ENCODE results near the gene PIGQ. TPM values are rescaled to one million over a fixed set of nuclear protein-coding genes. Genes with fewer than 3 reads are reported as not detected.

PIGQ gene
- polyA plus RNA-seq, 2 of the 4 experiments (the other 2 are of a cell fraction): 13.2 to 31.2 TPM

DNA sequence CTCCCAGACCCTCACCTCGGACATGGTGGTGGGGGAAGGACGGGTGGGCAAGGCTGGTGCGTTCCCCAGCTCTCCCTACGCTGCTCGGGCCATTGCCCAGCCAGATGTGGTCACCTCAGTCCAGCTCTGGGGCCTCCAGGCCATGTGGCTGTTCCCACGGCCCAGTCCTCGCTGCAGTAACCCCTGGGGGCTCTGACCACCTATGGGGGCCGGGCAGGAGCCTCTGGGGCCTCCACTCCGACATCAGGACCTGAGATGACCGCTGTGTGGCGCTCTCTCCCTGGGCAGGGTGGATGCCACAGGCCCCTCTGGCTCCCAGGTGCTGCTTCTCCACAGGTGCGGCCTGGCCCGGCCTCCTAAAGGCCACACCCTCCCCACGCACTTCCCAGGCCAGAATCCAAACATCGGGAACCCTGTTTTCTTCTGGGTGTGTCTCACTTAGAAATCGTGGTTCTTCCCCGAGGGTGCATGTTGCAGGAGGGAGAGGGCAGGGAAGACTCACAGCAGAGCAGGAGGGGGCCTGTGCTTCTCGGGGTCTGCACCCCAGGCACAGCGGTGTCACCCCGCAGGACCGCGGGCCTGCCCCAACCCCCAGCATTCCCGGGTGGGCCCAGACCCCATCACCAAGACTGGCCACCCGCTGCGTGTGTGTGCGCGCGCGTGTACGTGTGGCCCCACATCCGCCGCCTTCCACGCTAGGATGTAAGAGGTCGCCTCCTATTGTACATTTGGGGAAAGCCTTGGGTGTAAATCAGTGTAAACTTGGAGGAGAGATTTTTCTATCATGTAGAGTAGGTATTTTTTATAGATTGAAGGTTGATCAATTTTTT is 48.2 kb upstream of the PIGQ start:
- Histone ChIP-seq H3K4me2 (no peak overlapping the region), H3K4me1 (peaks cover 17% of the 10 kb centered on the region), H3K27ac (no peak overlapping the region), H3K9me3 (no peaks in the 10 kb centered on the region), H3K4me3 (no peak overlapping the region)
- TF ChIP-seq POLR2A (IDR thresholded peaks at IDR 0.05; ENCODE audit: low read length) (peak; percentile 33), FOXS1 (CRISPR knock-in tag; IDR thresholded peaks at IDR 0.05) (no peak), FOSB (CRISPR knock-in tag; IDR thresholded peaks at IDR 0.05) (no peak), CHD4 (IDR thresholded peaks at IDR 0.05; ENCODE audit: borderline replicate concordance) (no peak), JUN (IDR thresholded peaks at IDR 0.05) (no peak), HOXB5 (CRISPR knock-in tag; IDR thresholded peaks at IDR 0.05) (no peak), CEBPB (IDR thresholded peaks at IDR 0.05) (no peak)
- TF ChIP-seq, protein P1, sequence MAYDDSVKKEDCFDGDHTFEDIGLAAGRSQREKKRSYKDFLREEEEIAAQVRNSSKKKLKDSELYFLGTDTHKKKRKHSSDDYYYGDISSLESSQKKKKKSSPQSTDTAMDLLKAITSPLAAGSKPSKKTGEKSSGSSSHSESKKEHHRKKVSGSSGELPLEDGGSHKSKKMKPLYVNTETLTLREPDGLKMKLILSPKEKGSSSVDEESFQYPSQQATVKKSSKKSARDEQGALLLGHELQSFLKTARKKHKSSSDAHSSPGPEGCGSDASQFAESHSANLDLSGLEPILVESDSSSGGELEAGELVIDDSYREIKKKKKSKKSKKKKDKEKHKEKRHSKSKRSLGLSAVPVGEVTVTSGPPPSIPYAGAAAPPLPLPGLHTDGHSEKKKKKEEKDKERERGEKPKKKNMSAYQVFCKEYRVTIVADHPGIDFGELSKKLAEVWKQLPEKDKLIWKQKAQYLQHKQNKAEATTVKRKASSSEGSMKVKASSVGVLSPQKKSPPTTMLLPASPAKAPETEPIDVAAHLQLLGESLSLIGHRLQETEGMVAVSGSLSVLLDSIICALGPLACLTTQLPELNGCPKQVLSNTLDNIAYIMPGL (CRISPR knock-in tag; IDR thresholded peaks at IDR 0.05; ENCODE audit: borderline replicate concordance): no peak
- WGBS (ENCODE audit: missing lambda C conversion rate): 86% methylated on average over 34 of the region's 34 CpGs
- no peak for DNase-seq (ENCODE audit: low read depth in 1 of 2, low spot score in 1 of 2)
- POLR2A ChIA-PET: no interaction called here
- CTCF ChIA-PET: interaction anchor here (1.0 kb wide), 1 partner anchor 36 kb away, joined by 3 read pairs; no protein-coding TSS in a partner anchor
- no peak for ATAC-seq
- FAIRE-seq: no peak

DNA sequence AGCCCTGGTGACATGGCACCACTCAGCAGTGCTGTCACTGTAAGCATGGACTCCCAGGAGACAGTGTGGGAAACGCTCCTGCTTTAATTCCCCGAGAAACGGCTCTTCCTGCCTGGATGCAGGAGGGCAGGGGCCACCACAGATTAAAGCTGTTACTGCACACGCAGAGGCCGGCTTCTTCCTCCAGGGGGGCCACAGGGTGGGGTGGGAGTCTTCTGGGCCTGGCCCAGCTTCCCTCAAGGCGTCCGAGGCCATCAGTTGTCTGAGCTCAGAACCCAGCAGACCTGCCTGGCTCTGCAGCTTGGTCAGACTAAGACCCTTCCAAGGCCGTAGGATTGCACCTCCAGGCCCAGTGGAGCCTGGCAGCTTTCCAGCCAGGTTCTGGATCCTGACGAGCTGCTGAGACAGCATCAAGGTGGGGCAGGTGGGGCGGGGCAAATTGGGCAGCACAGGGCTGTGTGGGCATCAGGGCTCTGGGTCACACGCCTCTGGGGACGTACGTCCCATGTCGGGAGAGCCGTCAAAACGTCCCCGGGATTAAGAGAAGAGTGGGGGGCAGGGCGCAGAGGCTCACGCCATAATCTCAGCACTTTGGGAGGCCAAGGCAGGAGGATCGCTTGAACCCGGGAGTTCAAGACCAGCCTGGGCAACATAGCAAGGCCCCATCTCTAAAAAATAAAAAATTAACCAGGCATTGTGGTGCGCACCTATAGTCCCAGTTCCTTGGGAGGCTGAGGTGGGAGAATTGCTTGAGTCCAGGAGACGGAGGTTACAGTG is 47.3 kb upstream of the PIGQ start:
- ATAC-seq: no peak
- FAIRE-seq: no peak
- Histone ChIP-seq H3K4me3 (no peak overlapping the region), H3K9me3 (no peaks in the 10 kb centered on the region), H3K4me2 (no peak overlapping the region), H3K27ac (0 out of 6 replicates have a peak overlapping the region, but pooled peaks of 1 of the 2 experiments have one; percentile 15), H3K4me1 (peaks cover 17% of the 10 kb centered on the region)
- TF ChIP-seq POLR2A (IDR thresholded peaks at IDR 0.05; ENCODE audit: low read length) (0 out of 2 replicates have a peak, but pooled peaks have one; percentile 25), TP53 (CRISPR knock-in tag; IDR thresholded peaks at IDR 0.05) (no peak)
- ChIA-PET POLR2A (no interaction called here), CTCF (no interaction called here)
- no peak for DNase-seq (ENCODE audit: low read depth in 1 of 2, low spot score in 1 of 2)
- WGBS (ENCODE audit: missing lambda C conversion rate): 80% methylated on average over 20 of the region's 23 CpGs

DNA sequence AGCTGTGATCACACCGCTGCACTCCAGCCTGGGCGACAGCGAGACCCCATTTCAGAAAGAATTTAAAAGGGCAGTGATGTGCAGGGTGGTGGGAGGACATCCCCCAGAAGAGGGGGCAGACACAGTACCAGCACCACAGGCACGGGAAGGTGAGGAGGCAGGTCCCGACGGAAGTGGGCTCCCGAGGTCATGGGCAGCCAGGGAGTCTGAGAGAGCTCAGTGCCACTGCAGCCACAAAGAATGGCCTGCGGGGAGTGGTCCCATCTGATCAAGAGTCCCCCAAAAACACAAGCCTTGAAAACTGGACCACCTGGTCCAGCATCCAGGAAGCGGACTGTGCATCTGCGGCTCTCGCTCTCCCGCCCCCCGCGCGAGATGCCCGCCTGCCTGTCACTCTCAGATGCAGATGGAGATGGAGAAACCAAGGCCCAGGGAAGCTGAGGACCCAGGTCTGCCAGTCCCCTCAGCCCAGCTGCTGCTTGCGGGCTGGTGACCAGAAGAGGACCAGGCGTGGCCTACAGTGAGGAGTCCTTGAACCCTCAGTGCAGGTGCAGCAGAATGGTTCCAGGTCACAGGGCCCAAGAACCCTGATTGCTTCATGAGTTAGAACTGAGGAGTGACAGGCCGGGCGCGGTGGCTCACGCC is 46.5 kb upstream of the PIGQ start:
- no peak for FAIRE-seq
- CTCF ChIA-PET: interaction anchor here (0.6 to 1.0 kb wide), 2 partner anchors 14 to 26 kb away, joined by 3 read pairs; no protein-coding TSS in a partner anchor

More for the DNA sequence above, 46.5 kb upstream of the PIGQ start:
- Histone ChIP-seq H3K4me3 (no peak overlapping the region), H3K4me2 (no peak overlapping the region), H3K4me1 (peaks cover 17% of the 10 kb centered on the region), H3K9me3 (no peaks in the 10 kb centered on the region), H3K27ac (no peak overlapping the region)
- TF ChIP-seq, protein P2, sequence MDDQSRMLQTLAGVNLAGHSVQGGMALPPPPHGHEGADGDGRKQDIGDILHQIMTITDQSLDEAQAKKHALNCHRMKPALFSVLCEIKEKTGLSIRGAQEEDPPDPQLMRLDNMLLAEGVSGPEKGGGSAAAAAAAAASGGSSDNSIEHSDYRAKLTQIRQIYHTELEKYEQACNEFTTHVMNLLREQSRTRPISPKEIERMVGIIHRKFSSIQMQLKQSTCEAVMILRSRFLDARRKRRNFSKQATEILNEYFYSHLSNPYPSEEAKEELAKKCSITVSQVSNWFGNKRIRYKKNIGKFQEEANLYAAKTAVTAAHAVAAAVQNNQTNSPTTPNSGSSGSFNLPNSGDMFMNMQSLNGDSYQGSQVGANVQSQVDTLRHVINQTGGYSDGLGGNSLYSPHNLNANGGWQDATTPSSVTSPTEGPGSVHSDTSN (IDR thresholded peaks at IDR 0.05): peak; percentile 63; the same call in 1 of the 2 replicates
- TF ChIP-seq RFX5 (IDR thresholded peaks at IDR 0.05): no peak
- DNase-seq (ENCODE audit: low read depth in 1 of 2, low spot score in 1 of 2) (no peak), ATAC-seq (no peak)
- POLR2A ChIA-PET: no interaction called here
- WGBS (ENCODE audit: missing lambda C conversion rate): 97% methylated on average over 21 of the region's 22 CpGs
